ENCODE data around the gene TSPAN7. TPM values are rescaled to one million over a fixed set of nuclear protein-coding genes. Genes with fewer than 3 reads are reported as not detected.

TSPAN7 gene
- total and polyA plus RNA-seq, 9 of the 15 experiments (the other 6 are each of a cell fraction or from before 2014, with no cell fraction given), result 0.07 to 0.29 (median 0.12) TPM; not detected in 1

DNA sequence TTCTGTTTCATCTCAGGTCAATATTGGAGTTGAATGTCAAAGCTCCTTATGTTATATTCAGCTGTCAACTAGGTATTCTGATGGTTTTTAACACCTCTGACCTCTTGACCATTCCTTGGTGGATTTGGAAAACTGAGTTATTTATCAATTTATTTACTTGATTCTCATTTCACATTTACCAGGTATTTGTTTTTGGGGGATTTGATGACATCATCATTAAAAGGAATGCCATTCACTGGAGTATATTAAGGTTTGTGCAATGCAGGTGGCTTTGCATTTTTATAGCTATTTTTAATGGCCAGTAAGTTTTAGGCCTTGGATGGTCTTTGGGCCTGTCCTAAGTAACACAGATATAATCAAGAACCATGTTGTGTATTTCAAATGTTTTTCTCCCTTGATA, 67.2 kb downstream of the TSPAN7 start (continued):
- TF ChIP-seq, protein P1, sequence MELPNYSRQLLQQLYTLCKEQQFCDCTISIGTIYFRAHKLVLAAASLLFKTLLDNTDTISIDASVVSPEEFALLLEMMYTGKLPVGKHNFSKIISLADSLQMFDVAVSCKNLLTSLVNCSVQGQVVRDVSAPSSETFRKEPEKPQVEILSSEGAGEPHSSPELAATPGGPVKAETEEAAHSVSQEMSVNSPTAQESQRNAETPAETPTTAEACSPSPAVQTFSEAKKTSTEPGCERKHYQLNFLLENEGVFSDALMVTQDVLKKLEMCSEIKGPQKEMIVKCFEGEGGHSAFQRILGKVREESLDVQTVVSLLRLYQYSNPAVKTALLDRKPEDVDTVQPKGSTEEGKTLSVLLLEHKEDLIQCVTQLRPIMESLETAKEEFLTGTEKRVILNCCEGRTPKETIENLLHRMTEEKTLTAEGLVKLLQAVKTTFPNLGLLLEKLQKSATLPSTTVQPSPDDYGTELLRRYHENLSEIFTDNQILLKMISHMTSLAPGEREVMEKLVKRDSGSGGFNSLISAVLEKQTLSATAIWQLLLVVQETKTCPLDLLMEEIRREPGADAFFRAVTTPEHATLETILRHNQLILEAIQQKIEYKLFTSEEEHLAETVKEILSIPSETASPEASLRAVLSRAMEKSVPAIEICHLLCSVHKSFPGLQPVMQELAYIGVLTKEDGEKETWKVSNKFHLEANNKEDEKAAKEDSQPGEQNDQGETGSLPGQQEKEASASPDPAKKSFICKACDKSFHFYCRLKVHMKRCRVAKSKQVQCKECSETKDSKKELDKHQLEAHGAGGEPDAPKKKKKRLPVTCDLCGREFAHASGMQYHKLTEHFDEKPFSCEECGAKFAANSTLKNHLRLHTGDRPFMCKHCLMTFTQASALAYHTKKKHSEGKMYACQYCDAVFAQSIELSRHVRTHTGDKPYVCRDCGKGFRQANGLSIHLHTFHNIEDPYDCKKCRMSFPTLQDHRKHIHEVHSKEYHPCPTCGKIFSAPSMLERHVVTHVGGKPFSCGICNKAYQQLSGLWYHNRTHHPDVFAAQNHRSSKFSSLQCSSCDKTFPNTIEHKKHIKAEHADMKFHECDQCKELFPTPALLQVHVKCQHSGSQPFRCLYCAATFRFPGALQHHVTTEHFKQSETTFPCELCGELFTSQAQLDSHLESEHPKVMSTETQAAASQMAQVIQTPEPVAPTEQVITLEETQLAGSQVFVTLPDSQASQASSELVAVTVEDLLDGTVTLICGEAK (IDR thresholded peaks at IDR 0.05), result no peak
- TF ChIP-seq, protein P1 (CRISPR knock-in tag; IDR thresholded peaks at IDR 0.05), result no peak
- TF ChIP-seq, protein P2, sequence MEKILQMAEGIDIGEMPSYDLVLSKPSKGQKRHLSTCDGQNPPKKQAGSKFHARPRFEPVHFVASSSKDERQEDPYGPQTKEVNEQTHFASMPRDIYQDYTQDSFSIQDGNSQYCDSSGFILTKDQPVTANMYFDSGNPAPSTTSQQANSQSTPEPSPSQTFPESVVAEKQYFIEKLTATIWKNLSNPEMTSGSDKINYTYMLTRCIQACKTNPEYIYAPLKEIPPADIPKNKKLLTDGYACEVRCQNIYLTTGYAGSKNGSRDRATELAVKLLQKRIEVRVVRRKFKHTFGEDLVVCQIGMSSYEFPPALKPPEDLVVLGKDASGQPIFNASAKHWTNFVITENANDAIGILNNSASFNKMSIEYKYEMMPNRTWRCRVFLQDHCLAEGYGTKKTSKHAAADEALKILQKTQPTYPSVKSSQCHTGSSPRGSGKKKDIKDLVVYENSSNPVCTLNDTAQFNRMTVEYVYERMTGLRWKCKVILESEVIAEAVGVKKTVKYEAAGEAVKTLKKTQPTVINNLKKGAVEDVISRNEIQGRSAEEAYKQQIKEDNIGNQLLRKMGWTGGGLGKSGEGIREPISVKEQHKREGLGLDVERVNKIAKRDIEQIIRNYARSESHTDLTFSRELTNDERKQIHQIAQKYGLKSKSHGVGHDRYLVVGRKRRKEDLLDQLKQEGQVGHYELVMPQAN (IDR thresholded peaks at IDR 0.05; ENCODE audit: borderline replicate concordance), result no peak
- TF ChIP-seq PHB (CRISPR knock-in tag; IDR thresholded peaks at IDR 0.05), result no peak
- TF ChIP-seq DPF2 (IDR thresholded peaks at IDR 0.05), result no peak
- TF ChIP-seq RFX1 (IDR thresholded peaks at IDR 0.05), result no peak
- no peak for TF ChIP-seq DIDO1 (tag; IDR thresholded peaks at IDR 0.05; ENCODE audit: low read depth)
